Ammon's horn (tissue), 1 donor: ENCODE measurements around the gene SVOPL.

ENCODE experiments used
- DNase-seq: peaks from one replicate; pipeline ENCODE4 v3.0.0-alpha.2; 2016; ENCODE audit warnings: low spot score

The SVOPL gene

GRCh38 chr7:138563808-138564207 is 137.4 kb downstream of the SVOPL start:
- DNase-seq = no peak

GRCh38 chr7:138559448-138559847 is 141.7 kb downstream of the SVOPL start:
- DNase-seq = no peak

GRCh38 chr7:138556771-138557484 is 144.2 kb downstream of the SVOPL start:
- DNase-seq = no peak

- DNase-seq = no peak
These were observed 145.5 kb downstream of the SVOPL start for GRCh38 chr7:138555684-138556083.

GRCh38 chr7:138554674-138555073 is 146.5 kb downstream of the SVOPL start:
- no peak for DNase-seq

GRCh38 chr7:138553805-138554204 is 147.4 kb downstream of the SVOPL start:
- DNase-seq = no peak

GRCh38 chr7:138551102-138551501 is 150.1 kb downstream of the SVOPL start:
- no peak for DNase-seq

GRCh38 chr7:138550337-138550736 is 150.8 kb downstream of the SVOPL start:
- DNase-seq = no peak

- no peak for DNase-seq
These were observed 152.1 kb downstream of the SVOPL start for GRCh38 chr7:138549082-138549481.

GRCh38 chr7:138546829-138547228 is 154.3 kb downstream of the SVOPL start:
- no peak for DNase-seq

- DNase-seq = no peak
These were observed 155.0 kb downstream of the SVOPL start for GRCh38 chr7:138546064-138546619.

- no peak for DNase-seq
These were observed 156.0 kb downstream of the SVOPL start for GRCh38 chr7:138545123-138545522.
